ENCODE measurements around the gene CDC42EP1.
"Not testable (repeated sequence)": the region's sequence is repeated elsewhere in the genome, so short reads cannot be mapped to it uniquely, and the experiment has no call there.

Gene CDC42EP1

DNA sequence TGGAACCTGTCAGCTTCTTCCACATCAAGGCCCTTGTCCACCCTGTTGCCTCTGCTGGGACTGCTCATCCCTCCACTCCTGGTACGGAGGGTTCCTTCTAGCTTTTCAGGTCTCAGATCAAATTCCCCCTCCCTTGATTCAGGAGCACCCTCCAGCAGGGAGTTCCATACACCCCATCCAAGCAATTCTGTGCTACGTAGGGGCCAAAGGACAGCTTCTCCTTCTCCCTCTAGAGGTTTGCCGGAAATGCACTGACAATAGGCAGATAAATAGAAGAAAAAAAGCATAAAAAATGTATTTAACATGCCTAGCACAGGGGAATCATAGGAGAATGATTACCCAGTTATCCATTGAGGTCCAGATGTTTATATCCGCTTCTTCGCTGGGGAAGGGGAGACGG, 37.8 kb upstream of the CDC42EP1 start:
- Histone ChIP-seq H3K9me3 (ENCODE audit: control insufficient read depth, low read depth, low read length) (no peaks in the 10 kb centered on the region), H3K9ac (ENCODE audit: low read length) (no peak overlapping the region), H3K4me3 (ENCODE audit: low read length) (no peak overlapping the region), H3K27ac (ENCODE audit: low read length) (no peak overlapping the region), H3K36me3 (ENCODE audit: control insufficient read depth, low read depth, low read length) (no peaks in the 10 kb centered on the region), H3K27me3 (ENCODE audit: control insufficient read depth, insufficient read depth, low read length) (peaks cover 27% of the 10 kb centered on the region), H3K4me1 (ENCODE audit: control insufficient read depth, low read depth, low read length) (no peaks in the 10 kb centered on the region)

DNA sequence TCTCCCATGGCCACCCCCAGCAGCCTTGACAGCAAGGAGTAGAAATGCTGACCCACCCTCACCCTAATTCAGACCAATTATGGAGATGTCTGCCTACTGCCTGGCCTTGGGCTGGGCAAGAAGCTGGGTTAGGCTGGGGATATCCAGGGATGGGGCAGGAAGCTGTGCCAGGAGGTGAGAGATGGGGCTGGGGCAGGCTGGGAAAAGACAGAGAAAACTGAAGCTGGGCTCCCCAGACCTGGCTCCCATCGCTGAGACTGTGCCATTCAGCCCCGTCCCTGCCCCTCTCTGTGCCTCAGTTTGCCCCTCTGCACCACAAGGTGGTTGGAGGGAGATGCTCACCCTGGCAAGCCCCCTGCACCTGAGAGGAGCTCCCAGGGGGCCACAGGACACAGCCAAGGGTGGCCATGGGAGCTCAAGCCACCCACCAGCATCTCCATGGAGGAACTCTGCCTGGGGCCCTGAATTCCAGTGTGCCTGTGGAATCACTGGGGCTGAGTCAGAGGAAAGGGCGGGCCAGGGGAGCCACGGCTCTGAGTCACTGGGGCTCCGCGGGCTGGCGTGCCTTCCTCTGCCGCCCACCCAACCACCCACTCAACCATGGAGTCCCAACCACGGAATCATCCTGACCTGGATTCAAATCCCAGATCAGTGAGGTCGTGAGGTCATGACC, 35.1 kb upstream of the CDC42EP1 start:
- no peak overlapping the region for H3K27ac ChIP-seq (ENCODE audit: low read length)
- H3K36me3 ChIP-seq (ENCODE audit: control insufficient read depth, low read depth, low read length) = no peaks in the 10 kb centered on the region
- H3K27me3 ChIP-seq (ENCODE audit: control insufficient read depth, insufficient read depth, low read length) = peaks cover 3% of the 10 kb centered on the region
- no peak overlapping the region for H3K9ac ChIP-seq (ENCODE audit: low read length)
- H3K9me3 ChIP-seq (ENCODE audit: control insufficient read depth, low read depth, low read length) = no peaks in the 10 kb centered on the region
- H3K4me1 ChIP-seq (ENCODE audit: control insufficient read depth, low read depth, low read length) = no peaks in the 10 kb centered on the region
- no peak overlapping the region for H3K4me3 ChIP-seq (ENCODE audit: low read length)

- Histone ChIP-seq H3K4me3 (ENCODE audit: low read length) (no peak overlapping the region), H3K36me3 (ENCODE audit: control insufficient read depth, low read depth, low read length) (no peaks in the 10 kb centered on the region), H3K9me3 (ENCODE audit: control insufficient read depth, low read depth, low read length) (no peaks in the 10 kb centered on the region), H3K4me1 (ENCODE audit: control insufficient read depth, low read depth, low read length) (no peaks in the 10 kb centered on the region), H3K9ac (ENCODE audit: low read length) (no peak overlapping the region), H3K27ac (ENCODE audit: low read length) (no peak overlapping the region), H3K27me3 (ENCODE audit: control insufficient read depth, insufficient read depth, low read length) (no peaks in the 10 kb centered on the region)
Measured at GRCh38 chr22:37525746-37526350, 34.4 kb upstream of the CDC42EP1 start.

DNA sequence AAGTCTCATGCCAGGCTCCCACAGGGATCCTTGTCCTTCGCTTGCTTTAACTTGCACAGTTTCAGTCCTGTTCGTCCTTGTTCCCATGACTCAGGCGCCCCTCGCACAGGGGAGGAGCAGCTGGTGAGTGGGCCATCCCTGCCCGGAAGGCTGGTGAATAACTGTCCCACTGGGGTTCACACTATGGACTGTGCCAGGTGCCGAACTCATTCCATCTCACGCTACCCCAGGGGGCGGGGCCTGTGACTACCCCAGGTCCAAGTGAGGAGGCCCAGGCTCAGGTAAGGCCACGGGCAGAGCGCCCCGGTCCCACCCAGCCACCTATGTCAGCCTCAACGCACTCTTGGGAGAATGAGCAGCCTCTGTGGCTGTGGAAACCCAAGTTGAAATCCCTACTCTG, 33.9 kb upstream of the CDC42EP1 start:
- no peak overlapping the region for H3K9ac ChIP-seq (ENCODE audit: low read length)
- no peaks in the 10 kb centered on the region for H3K4me1 ChIP-seq (ENCODE audit: control insufficient read depth, low read depth, low read length)
- H3K27ac ChIP-seq (ENCODE audit: low read length) = no peak overlapping the region
- no peak overlapping the region for H3K4me3 ChIP-seq (ENCODE audit: low read length)
- H3K36me3 ChIP-seq (ENCODE audit: control insufficient read depth, low read depth, low read length) = no peaks in the 10 kb centered on the region
- no peaks in the 10 kb centered on the region for H3K27me3 ChIP-seq (ENCODE audit: control insufficient read depth, insufficient read depth, low read length)
- H3K9me3 ChIP-seq (ENCODE audit: control insufficient read depth, low read depth, low read length) = no peaks in the 10 kb centered on the region

DNA sequence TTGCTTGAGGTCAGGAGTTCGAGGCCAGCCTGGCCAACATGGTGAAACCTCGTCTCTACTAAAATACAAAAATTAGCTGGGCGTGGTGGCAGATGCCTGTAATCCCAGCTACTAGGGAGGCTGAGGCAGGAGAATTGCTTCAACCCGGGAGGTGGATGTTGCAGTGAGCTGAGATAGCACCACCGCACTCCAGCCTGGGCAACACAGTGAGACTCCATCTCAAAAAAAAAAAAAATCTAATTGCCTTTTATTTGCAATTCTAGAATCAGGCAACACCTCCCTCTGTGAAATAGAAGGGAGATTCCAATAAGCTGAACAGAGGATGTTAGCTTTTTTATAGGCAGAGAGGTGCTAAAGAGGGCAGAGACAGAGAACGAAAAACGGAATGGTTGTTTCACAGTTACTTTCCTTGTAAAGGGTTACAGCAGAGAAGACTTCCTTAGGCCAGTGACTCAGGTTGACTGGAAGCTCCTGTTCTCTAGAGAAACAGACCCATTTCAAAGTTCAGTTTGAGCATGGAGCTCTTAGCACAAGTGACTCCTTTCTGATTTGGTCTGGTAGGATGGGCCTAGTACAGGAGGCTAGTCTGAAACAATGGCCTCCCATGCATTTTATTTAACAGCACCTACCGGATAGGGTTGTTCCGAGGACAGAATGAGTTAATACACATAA, 33.1 kb upstream of the CDC42EP1 start:
- H3K9me3 ChIP-seq (ENCODE audit: control insufficient read depth, low read depth, low read length); H3K4me1 ChIP-seq (ENCODE audit: control insufficient read depth, low read depth, low read length): not testable (repeated sequence)

DNA sequence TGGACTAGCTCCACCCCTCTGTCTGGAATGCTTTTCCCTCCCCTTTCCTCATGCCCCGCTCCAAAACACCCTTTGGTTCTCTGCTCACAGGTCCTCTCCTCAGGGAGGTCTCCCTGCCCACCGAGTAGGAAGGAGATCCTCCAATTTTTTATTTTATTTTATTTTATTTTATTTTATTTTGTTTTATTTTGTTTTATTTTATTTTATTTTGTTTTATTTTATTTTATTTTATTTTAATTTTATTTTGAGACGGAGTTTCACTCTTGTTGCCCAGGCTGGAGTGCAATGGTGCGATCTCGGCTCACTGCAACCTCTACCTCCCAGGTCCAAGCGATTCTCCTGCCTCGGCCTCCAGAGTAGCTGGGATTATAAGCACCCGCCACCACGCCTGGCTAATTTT, 32.3 kb upstream of the CDC42EP1 start:
- not testable (repeated sequence) for H3K9ac ChIP-seq (ENCODE audit: low read length); H3K36me3 ChIP-seq (ENCODE audit: control insufficient read depth, low read depth, low read length)

More for the DNA sequence above, 33.1 kb upstream of the CDC42EP1 start:
- H3K4me3 ChIP-seq (ENCODE audit: low read length); H3K9ac ChIP-seq (ENCODE audit: low read length); H3K27me3 ChIP-seq (ENCODE audit: control insufficient read depth, insufficient read depth, low read length); H3K36me3 ChIP-seq (ENCODE audit: control insufficient read depth, low read depth, low read length); H3K27ac ChIP-seq (ENCODE audit: low read length): not testable (repeated sequence)

DNA sequence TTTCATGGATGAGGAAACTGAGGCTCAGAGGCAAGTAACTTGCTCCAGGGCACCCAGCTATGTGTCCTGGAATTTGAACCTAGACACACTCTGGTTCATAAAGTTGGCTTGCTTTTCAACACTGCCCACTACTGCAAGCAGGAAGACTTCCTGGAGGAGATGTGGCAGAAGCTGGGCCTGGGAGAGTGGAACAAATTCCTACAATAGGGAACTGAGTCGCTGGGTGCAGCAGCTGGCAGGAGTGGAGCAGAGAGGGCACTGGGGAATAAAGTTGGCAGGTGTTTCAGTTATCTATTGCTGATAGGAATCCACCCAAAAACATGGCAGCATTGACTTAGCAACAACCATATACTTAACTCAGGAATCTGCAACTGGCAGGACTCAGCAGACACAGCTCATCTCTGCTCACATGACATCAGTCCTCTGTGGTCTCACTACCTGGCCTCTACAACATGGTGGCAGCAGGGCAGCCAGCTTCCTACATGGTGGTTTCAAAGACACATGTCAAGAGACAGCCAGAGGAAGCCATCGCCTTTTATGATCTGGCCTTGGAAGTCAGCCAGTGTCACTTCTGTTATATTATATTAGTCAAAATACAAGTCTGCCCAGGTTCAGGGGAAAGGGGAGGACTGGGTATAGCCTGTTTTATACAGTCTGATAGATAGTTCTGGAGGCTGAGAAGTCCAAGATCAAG, 30.5 kb upstream of the CDC42EP1 start:
- H3K9me3 ChIP-seq (ENCODE audit: control insufficient read depth, low read depth, low read length) = no peaks in the 10 kb centered on the region
- no peaks in the 10 kb centered on the region for H3K36me3 ChIP-seq (ENCODE audit: control insufficient read depth, low read depth, low read length)
- no peak overlapping the region for H3K4me3 ChIP-seq (ENCODE audit: low read length)
- no peak overlapping the region for H3K9ac ChIP-seq (ENCODE audit: low read length)
- H3K4me1 ChIP-seq (ENCODE audit: control insufficient read depth, low read depth, low read length) = no peaks in the 10 kb centered on the region
- H3K27ac ChIP-seq (ENCODE audit: low read length) = no peak overlapping the region
- H3K27me3 ChIP-seq (ENCODE audit: control insufficient read depth, insufficient read depth, low read length) = no peaks in the 10 kb centered on the region

More for the DNA sequence above, 32.3 kb upstream of the CDC42EP1 start:
- H3K27me3 ChIP-seq (ENCODE audit: control insufficient read depth, insufficient read depth, low read length); H3K4me1 ChIP-seq (ENCODE audit: control insufficient read depth, low read depth, low read length); H3K4me3 ChIP-seq (ENCODE audit: low read length); H3K27ac ChIP-seq (ENCODE audit: low read length); H3K9me3 ChIP-seq (ENCODE audit: control insufficient read depth, low read depth, low read length): not testable (repeated sequence)

GRCh38 chr22:37533995-37534394, 26.3 kb upstream of the CDC42EP1 start:
- Histone ChIP-seq H3K27me3 (ENCODE audit: control insufficient read depth, insufficient read depth, low read length) (no peaks in the 10 kb centered on the region), H3K27ac (ENCODE audit: low read length) (no peak overlapping the region), H3K9ac (ENCODE audit: low read length) (no peak overlapping the region), H3K4me1 (ENCODE audit: control insufficient read depth, low read depth, low read length) (no peaks in the 10 kb centered on the region), H3K36me3 (ENCODE audit: control insufficient read depth, low read depth, low read length) (no peaks in the 10 kb centered on the region), H3K4me3 (ENCODE audit: low read length) (no peak overlapping the region), H3K9me3 (ENCODE audit: control insufficient read depth, low read depth, low read length) (no peaks in the 10 kb centered on the region)

- H3K4me3 ChIP-seq (ENCODE audit: low read length) = no peak overlapping the region
- H3K9me3 ChIP-seq (ENCODE audit: control insufficient read depth, low read depth, low read length) = no peaks in the 10 kb centered on the region
- no peaks in the 10 kb centered on the region for H3K4me1 ChIP-seq (ENCODE audit: control insufficient read depth, low read depth, low read length)
- no peak overlapping the region for H3K9ac ChIP-seq (ENCODE audit: low read length)
- no peak overlapping the region for H3K27ac ChIP-seq (ENCODE audit: low read length)
- H3K27me3 ChIP-seq (ENCODE audit: control insufficient read depth, insufficient read depth, low read length) = no peaks in the 10 kb centered on the region
- H3K36me3 ChIP-seq (ENCODE audit: control insufficient read depth, low read depth, low read length) = no peaks in the 10 kb centered on the region
Measured at GRCh38 chr22:37534445-37534844, 25.8 kb upstream of the CDC42EP1 start.

- Histone ChIP-seq H3K36me3 (ENCODE audit: control insufficient read depth, low read depth, low read length) (no peaks in the 10 kb centered on the region), H3K4me3 (ENCODE audit: low read length) (no peak overlapping the region), H3K9me3 (ENCODE audit: control insufficient read depth, low read depth, low read length) (no peaks in the 10 kb centered on the region), H3K27ac (ENCODE audit: low read length) (no peak overlapping the region), H3K4me1 (ENCODE audit: control insufficient read depth, low read depth, low read length) (no peaks in the 10 kb centered on the region), H3K9ac (ENCODE audit: low read length) (no peak overlapping the region), H3K27me3 (ENCODE audit: control insufficient read depth, insufficient read depth, low read length) (no peaks in the 10 kb centered on the region)
Measured at GRCh38 chr22:37535159-37535558, 25.1 kb upstream of the CDC42EP1 start.

DNA sequence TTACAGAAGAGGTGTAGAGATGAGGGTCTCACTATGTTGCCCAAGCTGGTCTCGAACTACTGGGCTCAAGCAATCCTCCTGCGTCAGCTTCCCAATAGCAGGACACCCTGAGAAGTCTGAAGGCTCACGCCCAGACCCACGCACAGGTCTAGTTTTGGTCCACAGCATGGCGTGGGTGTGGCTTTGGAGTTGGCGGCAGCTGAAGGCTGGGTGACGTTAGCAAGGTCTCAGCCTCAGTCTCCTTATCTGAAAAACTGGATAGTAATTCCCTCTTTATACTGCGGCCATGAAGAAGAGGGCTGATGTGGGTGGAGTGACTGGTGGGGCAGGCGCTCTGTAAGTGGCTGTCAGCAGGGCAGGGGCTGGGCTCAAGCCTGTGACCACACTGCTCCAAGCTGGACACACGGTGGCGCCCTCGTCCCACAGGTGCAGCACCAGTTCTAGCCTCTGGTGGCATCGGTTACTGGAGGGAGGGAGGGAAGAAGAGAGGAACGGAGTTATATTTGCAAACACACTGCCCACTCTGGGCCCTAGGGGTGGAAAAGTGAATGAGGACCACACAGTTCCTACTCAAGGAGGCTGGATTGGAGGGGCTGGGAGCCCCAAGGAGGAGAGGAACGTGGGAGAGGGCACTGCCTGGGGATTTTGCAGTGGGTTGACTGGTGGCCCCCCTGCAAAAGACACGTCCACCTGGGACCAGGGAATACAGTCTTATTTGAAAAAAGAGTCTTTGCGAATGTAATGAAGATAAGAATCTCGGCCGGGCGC, 21.5 kb upstream of the CDC42EP1 start:
- Histone ChIP-seq H3K27me3 (ENCODE audit: control insufficient read depth, insufficient read depth, low read length) (no peaks in the 10 kb centered on the region), H3K4me1 (ENCODE audit: control insufficient read depth, low read depth, low read length) (no peaks in the 10 kb centered on the region), H3K4me3 (ENCODE audit: low read length) (no peak overlapping the region), H3K27ac (ENCODE audit: low read length) (no peak overlapping the region), H3K36me3 (ENCODE audit: control insufficient read depth, low read depth, low read length) (no peaks in the 10 kb centered on the region), H3K9me3 (ENCODE audit: control insufficient read depth, low read depth, low read length) (no peaks in the 10 kb centered on the region), H3K9ac (ENCODE audit: low read length) (no peak overlapping the region)
